ENCODE results near the gene SUN2.

SUN2 gene

DNA sequence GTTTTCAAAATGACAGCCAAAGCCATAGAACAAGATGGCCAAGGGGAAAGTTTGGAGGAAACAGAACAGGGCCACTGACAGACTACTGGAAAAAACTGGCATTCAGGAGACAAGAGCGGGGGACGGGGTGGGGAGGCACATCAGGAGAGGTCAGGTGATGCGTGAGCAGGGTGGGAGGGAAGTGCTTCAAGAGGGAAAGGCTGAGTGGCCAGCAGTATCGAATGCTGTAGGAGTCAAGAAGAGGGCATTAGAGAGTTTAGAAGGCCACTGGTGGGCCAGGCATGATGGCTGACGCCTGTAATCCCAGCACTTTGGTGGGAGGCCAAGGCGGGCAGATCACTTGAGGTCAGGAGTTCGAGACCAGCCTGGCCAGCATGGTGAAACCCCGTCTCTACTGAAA is 41.9 kb downstream of the SUN2 start:
- no peak for DNase-seq

DNA sequence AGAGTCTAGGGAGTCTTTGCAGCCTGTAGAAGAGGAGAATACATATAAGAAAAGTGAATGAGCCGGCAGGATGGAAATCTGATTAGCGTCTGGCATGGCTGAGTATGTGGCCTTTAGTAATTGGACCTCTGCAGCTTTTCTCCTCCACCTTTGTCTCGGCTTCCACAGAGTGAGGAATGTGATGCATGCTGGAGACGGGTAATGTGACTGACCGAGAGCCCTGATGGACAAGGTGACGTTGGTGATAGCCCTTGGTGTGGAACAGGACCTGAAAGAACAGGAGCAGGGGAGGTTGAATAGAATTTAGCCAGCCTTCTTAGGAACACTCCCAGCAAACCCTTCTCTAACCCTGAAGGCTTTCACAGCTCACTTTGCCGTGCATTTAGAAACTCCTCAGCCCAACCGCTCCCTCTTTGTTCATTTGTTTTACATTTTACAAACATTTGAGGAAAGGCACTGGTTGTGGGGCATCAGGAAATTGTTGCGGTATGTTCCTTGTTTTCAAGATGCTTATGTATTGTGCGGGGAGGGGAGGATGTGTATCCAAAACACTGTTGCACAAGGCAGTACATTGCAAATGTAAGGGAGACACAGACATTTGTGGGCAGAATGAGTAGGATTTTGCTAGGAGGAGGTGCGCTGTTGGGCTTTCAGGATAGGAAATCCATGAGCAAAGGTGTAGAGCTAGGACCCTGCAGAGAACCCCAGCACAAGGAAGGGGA is 43.2 kb downstream of the SUN2 start:
- no peak for DNase-seq

DNA sequence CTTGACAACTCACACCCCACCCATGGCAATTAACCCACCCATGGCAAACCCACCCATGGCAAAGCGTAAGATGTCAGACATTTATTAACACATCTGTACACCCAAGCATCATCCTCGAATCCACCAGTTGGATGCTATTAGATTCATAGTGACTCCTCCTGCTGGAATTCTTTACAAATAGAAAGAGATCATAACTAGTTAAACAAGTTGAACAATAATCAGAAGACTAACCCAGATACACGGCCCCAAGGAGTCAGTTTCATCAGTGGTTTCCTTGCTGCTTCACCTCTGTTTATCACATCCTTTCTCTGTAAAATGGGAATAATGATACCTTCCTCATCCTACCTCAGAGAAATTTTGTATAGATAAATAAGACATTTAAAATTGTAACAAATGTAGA is 44.9 kb downstream of the SUN2 start:
- DNase-seq, result no peak

DNA sequence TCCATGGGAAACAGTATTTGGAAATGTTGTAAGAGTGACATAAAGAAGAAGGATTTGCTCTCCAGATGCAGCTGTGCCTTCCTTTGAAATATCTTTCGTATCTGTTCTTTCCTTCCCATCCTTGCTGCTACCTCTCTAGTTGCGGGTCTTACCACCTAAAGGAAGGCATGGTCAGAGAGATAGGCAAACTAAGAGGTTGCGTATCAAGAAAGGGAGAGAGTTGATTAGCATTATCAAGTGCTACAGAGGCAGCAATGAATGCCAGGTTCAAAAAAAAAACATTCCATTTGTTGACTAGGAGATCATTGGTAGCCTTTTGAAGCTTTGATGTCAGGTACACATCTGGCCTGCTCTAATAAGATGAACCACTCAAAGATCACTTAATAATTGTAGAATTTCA is 45.4 kb downstream of the SUN2 start:
- DNase-seq, result no peak

DNA sequence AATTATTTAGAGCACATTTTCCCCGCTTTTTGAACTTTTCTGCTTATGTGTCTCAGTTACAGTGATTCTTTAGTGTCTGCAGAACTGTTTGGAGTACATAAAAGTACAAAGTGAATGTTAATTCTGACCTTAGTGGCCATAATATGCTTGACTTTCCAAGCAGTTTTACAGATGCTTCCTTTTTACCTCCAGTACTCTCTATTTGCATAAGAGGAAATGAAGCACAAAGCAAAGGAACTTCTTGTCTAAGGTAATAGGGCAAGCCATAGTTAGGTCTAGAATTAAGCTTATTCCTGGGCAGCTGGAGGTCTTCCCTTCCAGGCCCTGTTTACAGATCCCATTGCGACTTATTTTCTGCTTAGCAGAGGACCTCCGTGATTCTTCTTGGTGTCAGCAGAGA is 46.5 kb downstream of the SUN2 start:
- DNase-seq, result no peak

DNA sequence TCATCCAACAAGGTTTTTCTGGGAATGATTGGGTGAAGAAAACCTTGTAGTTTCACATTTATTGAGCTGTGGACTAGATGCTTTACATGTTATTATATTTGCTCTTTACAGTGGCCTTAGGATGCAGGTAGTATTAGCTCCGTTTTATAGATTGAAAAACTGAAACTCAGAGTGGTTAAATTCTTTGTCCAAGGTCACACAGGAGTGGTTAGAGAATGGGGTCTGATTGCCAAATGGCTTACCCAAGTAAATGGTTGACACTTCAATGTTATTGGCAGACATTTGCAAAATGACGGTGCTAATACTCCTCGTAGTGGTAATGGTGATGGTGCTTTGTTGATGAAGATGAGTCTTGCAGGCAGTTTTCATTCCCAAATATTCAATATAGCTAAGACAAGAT is 47.8 kb downstream of the SUN2 start:
- DNase-seq, result no peak

DNA sequence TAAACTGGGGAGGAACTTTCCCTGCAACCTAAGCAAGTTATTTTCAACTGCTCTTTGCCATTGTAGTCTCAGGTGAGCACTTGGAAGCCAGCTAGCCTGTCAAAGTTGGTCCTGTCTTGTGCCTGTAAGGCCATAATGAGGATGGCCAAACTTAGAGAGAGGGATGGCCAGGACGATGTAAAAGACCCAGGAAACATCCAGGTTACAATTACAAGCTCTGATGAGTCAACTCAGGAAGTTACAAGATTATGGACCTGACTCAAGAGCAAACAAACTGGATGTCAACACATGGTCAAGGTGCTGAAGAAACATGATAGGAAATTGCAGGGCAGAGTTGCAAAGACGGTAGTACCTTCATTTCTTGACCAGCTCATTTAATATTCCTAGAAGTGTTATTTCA is 48.5 kb downstream of the SUN2 start:
- no peak for DNase-seq

DNA sequence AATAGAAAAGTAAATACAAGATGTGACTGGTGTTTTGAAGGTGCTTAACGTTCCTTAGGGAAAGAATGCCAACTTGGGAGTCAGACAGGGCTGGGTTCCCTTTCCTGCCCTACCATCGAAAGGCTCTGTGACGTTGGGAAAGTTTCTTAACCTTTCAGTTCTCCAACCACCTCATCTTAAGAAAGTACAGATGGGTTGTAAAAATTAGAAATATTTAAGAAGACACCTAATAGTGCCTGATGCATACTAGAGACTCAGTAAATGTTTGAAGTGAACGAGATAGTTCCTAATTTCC is 49.0 kb downstream of the SUN2 start:
- no peak for DNase-seq

DNA sequence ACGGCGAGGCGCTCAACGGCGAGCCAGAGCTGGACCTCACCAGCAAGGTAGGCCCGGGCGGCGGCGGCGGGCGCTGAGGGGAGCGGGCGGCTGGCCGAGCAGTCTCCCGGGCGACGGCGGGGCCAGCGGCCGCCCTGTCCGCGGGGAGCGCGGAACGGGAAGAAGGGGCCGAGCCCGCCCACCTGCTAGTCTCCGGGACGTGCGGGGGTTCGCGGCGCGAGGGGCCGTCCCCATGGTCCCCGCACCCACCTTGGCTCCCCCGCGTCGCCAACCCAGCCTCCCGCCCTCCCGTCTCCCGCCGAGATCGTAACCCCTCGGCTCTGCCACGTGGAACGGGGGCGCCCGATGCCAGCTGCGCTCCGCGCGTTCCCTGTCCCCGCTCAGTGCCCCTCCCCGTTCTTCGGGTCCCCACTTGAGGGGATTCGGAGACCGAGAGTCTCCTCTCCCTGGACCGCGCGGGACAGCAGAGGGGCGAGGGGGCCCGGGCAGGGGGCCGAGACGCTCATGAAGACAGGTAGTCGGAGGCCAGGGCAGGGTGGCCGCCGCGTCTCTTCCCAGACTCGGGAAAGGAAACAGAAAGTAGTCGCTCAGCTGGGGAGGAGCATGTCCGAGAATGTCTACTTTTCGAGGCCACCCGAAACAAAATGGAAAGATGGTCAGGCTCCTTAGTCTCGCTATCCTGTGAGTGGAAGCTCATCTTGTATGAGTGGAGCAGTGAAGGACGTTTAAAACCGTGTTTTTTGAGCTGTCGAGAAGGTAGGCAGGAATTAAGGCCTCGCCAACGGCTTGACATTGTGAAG is 49.5 kb downstream of the SUN2 start:
- DNase-seq, result peak; percentile 35

DNA sequence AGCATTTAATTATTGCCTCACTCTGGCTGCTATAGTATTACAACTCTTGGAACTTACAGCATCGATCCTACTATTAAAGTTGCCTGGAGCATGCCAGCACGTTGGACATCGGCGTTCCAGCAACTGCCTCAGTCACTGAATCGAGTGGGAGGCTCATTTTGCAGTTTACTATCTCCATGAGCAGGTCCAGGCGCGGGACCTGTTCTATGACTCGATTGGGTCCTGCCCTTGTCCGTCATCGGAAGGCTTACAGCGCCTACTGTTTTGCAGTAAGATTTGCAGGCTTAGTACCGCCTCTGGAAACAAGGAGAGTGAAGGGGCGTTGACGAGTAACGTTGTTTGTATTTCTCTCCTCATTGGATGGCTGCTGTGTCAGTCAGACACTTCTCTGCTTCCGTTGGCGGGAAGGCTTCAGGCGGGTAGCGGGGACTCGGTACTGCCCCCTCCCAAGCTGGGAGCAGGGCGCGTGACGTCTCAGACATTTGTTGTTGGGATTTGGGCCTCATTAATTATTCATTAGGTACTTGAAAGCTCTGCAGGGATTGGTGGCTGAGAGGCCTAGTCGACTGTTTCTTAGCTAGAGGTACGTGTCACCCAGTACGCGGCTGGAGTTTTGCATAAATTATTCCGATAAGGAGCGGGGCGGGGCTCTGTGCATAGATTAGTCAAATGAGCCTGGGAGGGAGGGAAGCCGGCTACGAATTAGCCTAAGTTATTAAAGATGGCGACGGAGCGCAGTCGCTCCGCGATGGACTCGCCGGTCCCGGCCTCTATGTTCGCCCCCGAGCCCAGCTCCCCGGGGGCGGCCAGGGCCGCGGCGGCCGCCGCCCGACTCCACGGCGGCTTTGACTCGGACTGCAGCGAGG is 50.3 kb downstream of the SUN2 start, which contains the start of gene GTPBP1:
GTPBP1 (plus strand) TSS at position 710 of the 866 bp plus-strand sequence; CDS start at position 722, 12 bp downstream.
- peak; percentile 100 for DNase-seq

DNA sequence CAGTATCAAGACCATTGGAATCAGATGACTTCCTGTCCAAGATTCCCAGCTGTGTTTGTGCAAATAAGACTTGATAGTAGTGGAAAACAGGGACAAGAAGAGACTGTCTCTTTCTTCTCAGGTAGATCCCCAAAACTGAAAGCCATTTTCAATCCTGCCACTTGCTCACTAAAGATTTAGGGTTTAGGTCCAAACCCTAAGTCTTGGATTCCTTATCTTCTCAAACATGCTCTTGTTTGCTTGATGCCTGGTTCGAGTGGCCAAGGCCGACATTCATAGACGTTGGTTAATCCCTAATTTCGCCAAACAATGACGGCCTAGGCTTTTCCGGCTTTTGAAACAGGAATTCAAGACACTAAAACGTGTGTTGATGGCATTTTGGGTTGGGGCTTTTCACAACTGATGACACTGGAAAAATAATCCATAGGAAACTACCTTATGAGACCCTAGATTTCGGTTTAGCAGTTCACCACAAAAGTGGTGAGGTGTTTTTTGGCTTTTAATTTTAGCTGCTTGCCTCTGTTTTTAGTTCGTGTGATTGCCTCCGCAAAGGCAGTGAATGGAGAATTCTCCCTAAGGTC is 51.1 kb downstream of the SUN2 start:
- DNase-seq, result no peak

DNA sequence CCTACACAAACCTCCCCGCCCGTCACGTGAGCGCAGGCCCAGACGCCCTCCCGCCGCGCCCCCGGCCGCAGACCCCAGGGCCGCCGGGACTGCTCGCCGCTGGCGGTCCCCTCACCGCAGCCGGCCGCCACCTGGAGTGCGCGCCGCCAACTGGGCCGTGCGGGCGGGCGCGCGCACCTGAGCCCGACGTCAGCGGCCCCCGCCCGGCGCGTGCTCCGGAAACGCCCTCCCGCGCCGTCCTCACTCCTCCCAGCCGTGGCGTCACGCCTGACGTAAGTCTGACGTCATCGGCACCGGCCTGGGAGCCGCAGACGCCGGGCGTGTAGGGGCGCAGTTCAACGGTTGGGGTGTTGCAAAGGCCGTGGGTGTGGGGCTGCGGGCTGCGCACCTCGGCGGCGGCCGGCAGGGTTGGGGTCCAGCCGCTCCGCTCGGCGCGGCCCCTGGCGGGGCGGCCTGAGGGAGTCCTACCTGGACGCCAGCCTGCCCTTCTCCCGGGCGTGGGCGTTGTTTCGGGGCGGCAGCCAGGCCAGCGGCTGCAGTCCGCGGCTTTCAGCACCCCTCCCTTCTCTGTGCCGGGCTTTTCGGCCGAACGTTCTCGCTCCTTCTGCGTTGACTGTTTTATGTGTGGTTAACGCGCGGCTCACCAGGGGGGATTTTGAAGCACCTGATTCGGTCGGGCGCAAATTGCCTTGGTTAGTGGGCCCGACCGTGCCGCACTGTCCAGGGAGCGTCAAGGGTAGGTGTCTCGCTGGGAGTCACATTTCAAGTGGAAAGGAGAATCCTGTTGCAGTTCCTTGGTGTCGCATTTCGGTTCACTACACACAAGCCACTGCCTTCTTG is 54.8 kb downstream of the SUN2 start, which contains the start of gene JOSD1:
JOSD1 (minus strand) TSS at position 155 of the 840 bp plus-strand sequence. CDS start 956 bp downstream, outside the sequence.
- DNase-seq, result peak; percentile 82

DNA sequence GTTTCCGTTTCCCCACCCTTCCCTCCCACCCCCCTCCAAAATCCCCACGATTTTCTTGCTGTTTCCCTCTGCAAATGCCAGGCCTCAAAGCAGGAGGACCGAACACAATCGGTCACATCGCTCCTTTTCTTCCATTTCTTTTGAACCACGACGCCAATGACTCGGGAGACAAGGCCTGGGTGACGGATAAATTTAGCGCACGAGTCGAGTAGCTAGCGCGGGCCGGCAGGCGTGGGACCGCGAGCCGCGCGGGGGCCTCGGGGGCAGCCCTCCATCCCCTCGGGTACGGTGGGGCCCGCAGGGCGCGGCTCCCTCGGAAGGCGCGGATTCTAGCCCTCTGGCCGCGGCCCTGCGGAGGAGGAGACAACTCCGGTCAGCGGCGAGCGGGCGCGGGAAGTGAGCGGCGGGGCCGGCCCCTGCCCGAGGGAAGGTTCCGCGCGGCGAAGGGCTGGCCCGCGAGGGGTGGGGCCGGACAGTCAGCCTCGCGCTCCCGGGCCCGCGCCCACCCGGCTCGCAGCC is 55.5 kb downstream of the SUN2 start:
- DNase-seq, result no peak

DNA sequence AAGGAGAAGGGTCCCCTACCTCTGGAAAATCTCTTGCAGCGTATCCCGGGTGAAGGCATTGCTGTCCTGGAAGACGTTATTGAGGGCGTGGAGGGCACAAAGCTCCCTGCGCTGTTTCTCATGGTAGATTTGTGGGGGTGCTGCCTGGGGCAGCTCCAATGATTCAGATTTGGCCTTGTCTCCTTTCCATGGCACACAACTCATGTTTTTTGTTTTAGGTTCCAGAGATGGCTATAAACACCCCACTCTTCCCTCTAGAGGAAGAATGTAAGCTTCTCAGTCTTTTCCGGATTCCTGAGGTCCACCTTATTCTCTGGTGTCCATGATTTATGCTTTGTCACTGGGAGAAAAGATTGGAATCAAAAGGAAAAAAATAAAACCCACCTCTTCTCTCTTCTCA is 56.0 kb downstream of the SUN2 start:
- DNase-seq, result no peak

DNA sequence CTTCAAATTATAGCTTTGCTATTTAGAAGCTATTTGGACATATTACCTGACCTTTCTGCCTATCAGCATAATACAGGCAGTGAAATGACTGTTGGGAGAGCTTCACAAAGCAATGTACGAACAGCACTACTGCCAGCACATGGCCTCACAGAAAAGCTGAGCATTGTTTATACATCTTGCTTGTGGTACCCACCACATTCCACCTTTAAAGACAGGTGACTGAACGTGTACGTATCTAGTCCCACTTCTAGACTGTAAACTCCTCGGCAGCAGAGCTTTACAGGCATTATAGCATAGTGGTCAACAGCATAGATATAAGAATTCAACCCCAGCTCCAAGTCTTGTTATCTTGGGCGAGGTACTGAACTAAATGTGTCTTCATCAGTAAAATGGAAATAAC is 56.7 kb downstream of the SUN2 start:
- DNase-seq, result no peak

DNA sequence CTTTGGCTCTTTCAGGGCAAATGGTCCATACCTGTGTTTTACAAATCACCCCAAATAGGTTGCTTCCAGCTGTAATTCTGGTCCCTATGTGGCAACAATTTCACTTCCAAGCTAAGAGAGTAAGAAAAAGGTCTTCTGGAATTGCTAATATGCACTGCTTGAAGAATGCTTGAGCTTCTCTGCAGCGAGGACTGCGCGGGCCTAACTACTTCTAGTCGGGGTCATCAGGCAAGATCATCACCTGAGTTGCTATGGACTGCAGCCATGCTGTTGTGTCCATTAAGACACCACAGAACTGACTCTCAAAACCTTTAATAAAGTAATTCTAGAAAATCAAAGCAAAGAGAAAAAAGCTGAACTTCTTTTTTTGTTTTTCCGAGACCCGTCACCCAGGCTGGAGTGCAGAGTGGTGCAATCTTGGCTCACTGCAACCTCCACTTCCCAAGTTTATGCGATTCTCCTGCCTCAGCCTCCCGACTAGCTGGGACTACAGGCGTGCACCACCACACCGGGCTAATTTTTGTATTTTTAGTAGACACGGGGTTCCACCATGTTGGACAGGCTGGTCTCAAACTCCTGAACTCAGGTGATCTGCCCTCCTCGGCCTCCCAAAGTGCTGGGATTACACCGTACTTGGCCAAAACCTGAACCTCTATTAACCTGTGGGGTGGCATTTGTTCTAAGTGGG is 57.2 kb downstream of the SUN2 start:
- DNase-seq, result no peak

DNA sequence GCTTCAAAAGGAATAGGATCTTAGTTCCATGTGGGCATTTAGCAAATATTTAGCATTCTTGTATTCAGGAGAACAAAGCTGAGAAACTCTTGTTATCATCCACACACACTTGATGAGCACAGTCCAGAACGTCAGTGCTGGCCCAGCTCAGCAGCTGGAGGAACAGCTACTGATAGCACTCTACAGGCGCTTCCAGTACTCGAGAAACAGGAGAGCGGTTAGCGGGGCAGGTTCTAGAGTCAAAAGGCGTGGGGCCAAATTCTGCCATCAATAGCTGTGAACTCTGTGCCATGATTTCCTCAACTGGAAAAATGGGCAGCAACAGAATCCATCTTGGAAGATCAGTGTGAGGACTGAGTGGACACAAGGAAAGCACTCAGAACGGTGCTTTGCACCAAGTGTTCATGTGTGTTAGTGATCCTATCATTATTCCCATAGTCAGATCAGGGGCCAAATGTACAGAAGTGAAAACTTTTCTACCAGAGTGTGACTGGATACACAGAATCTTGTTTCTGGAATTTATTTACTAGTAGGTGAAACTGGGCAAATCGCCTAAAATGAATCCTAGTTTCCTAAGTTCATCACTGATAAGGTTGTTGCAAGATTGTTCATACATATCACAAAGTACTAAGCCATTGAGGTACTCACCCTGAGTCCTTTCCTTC is 58.2 kb downstream of the SUN2 start:
- DNase-seq, result no peak

DNA sequence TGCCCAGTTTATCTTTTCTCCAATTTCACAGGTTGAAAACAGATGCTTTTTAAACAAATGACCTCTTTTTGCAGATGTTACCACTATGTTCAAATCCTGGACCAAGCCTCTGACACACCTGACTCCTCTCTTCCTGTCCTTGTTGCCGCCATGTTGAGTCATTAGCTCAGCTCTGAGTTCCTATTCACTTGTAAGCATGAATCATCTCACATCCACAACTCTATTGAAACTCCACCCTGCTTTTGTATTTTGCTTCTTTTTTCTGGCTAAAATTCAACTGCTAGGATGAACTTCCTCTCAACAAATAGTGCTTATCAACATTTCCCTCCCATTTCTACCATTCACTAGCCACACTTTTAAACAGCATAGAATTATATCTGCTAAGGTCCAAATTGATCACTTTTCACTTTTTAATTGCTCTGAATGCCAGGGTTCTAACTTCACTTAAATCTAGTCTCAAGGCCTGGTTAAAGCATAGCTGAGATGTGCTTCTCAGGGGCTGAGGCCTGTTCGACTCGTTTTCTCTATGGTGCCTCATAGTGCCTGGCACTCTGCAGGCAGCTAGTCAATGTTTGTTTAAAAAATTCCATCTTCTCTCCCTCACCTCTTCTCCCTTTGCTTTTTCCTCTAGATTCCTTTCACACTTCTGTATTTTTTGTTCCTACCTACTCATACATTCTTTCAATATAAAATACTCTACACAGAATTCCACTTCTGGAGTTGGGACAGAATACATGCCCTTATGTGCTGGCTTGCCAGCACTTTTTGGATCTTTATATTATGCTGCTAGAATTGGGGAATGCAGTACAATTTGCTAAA is 59.0 kb downstream of the SUN2 start:
- DNase-seq, result no peak

DNA sequence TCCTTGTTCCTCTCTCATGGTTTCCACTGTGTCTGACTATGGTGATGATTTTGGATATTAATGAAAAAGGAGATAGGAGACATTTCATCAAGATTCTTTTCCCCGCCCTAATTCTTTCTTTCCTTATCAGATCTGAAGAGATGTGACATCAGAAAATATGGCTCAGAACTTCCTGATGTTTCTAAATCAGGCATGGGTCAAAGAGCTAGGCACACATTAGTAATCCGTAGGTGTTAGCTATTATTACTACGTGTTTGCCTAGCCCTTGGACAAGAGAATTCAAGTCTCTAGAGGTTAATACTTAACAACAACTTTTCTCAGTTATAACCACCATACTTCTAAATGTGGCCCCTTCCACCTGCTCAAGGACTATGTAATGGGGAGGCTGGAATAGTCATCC is 60.9 kb downstream of the SUN2 start:
- DNase-seq, result no peak

DNA sequence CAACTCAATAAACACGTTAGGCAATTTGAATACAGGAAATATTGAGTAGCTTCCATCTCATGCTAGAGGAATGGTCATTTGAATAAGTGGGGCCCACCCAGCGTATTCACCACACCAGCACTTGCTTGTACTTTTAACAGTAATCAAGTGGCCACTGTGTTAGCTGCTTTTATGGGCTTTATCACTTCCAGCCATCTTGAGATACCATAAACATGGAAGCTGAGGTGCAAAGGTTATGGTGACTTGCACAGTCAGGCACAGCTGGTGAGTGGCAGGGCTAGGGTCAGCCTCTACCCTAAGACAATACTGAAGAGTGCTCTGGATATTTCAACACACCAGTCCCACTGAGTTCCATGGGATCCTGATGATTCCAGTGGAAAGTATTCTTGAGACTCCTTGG is 61.7 kb downstream of the SUN2 start:
- DNase-seq, result no peak
